Subcutaneous abdominal adipose tissue (tissue), 5 donors: ENCODE results near the gene LSM12.
"Not testable (repeated sequence)": the region's sequence is repeated elsewhere in the genome, so short reads cannot be mapped to it uniquely, and the experiment has no call there.

Source experiments
- H3K27ac ChIP-seq: one replicate; pipeline ENCODE4 v1.7.0; 2013; ENCODE audit warnings: low read depth, mild to moderate bottlenecking, inconsistent platforms, low read length, moderate library complexity
- H3K27me3 ChIP-seq, 5 donors: one replicate each; pipeline ENCODE4 v1.7.0; 2013; ENCODE audit warnings: low read length in 5 of 5, inconsistent platforms in 1 of 5; ENCODE audit not compliant: control insufficient read depth in 5 of 5, insufficient read depth in 4 of 5
- H3K36me3 ChIP-seq, 5 donors: one replicate each; pipeline ENCODE4 v1.7.0; 2013; ENCODE audit warnings: low read length in 5 of 5; ENCODE audit not compliant: control insufficient read depth in 5 of 5, insufficient read depth in 5 of 5
- H3K4me1 ChIP-seq, 5 donors: one replicate each; pipeline ENCODE4 v1.7.0; 2013; ENCODE audit warnings: low read length in 5 of 5, mild to moderate bottlenecking in 3 of 5, moderate library complexity in 1 of 5; ENCODE audit not compliant: control insufficient read depth in 5 of 5, insufficient read depth in 5 of 5
- H3K4me3 ChIP-seq, 5 donors: one replicate each; pipeline ENCODE4 v1.7.0; 2013; ENCODE audit warnings: low read length in 5 of 5, low read depth in 1 of 5
- H3K9ac ChIP-seq, 5 donors: one replicate each; pipeline ENCODE4 v1.7.0; 2013; ENCODE audit warnings: low read length in 5 of 5, mild to moderate bottlenecking in 4 of 5, moderate library complexity in 3 of 5
- H3K9me3 ChIP-seq, 5 donors: one replicate each; pipeline ENCODE4 v1.7.0; 2013; ENCODE audit warnings: low read length in 5 of 5; ENCODE audit not compliant: control insufficient read depth in 5 of 5
- donor health status: healthy.
- donor health status: healthy.
- donor health status: healthy.
- donor health status: healthy.
- donor health status: healthy.

Gene LSM12

DNA sequence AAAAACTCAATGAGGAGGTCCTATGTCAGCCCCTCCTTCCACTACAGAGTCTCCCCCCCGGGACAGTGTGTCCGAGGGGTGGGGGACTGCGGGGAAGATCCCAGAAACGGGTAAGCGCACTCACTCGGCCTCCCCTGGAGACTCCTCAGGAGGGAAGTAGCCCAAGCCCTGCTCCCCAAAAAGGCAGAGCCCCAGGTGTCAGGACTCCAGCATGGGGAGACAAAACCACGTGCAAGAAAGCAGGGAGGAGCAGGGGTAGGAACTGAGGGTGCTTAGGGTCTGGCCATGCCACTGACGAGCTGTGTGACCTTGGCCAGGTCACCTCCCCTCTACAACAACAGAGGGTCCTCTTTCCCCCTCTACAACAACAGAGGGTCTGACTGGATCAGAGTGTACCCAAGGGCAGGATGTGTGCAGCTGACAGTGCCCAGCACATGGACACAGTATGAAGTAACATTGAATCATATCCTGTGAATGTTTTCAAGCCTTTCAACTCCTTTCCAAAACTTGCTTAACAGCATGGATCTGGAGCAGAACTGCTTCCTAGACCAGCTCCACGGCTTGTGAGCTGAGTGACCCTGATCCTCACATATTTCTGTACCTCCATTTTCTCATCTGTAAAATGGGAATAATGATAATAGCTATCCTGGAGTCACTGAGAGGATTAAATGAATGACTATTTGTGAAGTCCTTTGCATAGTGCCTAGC is 64.2 kb downstream of the LSM12 start:
- Histone ChIP-seq H3K9ac (no peak overlapping the region), H3K27me3 (peaks cover 20 to 42% (median 30%) of the 10 kb centered on the region in 5 donors), H3K4me1 (peaks cover 2 to 28% (median 24%) of the 10 kb centered on the region in 5 donors), H3K9me3 (no peaks in the 10 kb centered on the region), H3K36me3 (no peaks in the 10 kb centered on the region), H3K27ac (no peak overlapping the region), H3K4me3 (no peak overlapping the region)

DNA sequence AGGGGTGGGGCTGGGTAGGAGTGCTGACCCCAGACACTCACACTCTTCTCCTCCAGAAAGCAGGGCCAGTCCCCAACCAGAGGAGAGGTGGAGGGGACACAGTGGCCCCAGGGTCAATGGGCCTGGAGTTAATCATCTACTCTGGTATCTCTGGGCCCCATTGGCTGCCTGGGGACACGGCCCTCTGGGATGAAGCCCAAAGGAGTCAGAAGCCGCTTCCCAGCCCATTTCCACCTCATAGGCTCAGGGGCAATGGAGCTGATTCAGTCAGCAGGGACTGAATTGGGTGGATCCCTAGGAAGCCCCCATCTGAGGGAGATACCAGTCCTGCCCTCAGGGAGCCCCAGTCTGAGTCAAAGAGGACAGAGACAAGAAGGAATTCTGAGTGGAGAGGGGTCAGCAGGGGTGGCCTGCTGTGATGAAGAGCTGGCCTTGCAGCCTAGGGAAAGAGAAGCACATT is 65.0 kb downstream of the LSM12 start:
- Histone ChIP-seq H3K27me3 (peaks cover 16 to 42% (median 27%) of the 10 kb centered on the region in 5 donors), H3K27ac (no peak overlapping the region), H3K36me3 (no peaks in the 10 kb centered on the region), H3K9ac (no peak overlapping the region), H3K4me1 (peaks cover 0 to 21% (median 18%) of the 10 kb centered on the region in 5 donors), H3K4me3 (no peak overlapping the region), H3K9me3 (no peaks in the 10 kb centered on the region)

DNA sequence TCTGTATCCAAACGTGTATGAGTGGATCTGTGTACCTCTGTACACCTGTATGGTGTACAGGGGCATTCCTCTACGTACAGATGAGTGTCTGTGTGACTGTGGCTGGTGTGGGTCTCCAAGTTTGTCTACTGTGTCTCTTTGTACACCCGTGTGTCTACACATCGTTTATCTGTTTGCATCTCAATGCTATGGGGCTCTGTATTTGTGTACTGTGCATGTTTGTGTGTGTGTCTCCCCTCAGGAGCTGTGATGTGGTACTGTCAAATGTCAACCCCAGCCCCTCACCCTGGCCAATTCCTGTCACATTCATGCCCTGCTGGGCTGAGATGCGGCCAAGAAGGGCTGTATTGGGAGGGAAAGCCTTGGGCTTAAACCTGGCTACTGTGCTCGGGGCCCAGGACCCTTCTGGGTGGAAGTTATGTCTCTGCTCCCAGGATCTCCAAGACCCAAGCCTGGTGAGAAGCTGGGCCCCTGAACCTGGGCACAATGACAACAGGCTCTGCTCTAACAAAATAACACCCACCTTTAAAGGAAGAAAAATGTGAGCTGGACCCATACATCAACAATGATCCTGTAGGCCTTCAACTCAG is 65.5 kb downstream of the LSM12 start:
- H3K9ac ChIP-seq, result no peak overlapping the region
- no peak overlapping the region for H3K4me3 ChIP-seq
- peaks cover 13 to 43% (median 22%) of the 10 kb centered on the region in 5 donors for H3K27me3 ChIP-seq
- peaks cover 0 to 16% (median 13%) of the 10 kb centered on the region in 5 donors for H3K4me1 ChIP-seq
- H3K9me3 ChIP-seq, result no peaks in the 10 kb centered on the region
- no peaks in the 10 kb centered on the region for H3K36me3 ChIP-seq
- no peak overlapping the region for H3K27ac ChIP-seq

DNA sequence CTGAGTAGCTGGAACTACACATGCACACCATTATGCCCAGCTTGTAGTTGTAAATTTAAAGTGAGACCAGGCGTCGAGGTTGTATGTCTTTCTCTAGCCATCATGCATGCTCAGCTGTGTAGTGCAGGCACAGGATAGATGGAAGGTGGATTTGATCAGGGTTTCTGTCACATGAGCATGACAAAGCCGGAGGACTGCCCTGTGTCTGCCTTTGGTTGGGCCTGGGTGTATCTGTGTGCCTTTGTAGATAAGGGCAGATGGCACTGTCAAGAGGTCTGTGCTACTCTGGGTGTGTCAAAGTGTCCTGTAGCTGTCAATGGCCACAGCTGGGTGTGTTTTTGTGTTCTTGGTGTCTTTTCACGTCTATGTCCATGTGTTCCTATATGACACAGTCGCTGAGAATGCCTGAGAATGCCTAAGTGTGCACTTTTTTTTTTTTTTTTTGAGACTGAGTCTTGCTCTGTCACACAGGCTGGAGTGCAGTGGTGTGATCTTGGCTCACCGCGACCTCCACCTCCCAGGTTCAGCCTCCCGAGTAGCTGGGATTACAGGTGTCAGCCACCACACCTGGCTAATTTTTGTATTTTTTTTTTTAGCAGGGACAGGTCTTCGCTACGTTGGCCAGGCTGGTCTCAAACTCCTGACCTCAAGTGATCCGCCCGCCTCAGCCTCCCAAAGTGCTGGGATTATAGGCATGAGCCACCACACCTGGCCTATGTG is 66.2 kb downstream of the LSM12 start:
- Histone ChIP-seq H3K4me3 (no peak overlapping the region), H3K27me3 (peaks cover 9 to 39% (median 15%) of the 10 kb centered on the region in 5 donors), H3K27ac (no peak overlapping the region), H3K4me1 (peaks cover 0 to 9% (median 6%) of the 10 kb centered on the region in 5 donors), H3K9ac (no peak overlapping the region), H3K9me3 (no peaks in the 10 kb centered on the region), H3K36me3 (no peaks in the 10 kb centered on the region)

DNA sequence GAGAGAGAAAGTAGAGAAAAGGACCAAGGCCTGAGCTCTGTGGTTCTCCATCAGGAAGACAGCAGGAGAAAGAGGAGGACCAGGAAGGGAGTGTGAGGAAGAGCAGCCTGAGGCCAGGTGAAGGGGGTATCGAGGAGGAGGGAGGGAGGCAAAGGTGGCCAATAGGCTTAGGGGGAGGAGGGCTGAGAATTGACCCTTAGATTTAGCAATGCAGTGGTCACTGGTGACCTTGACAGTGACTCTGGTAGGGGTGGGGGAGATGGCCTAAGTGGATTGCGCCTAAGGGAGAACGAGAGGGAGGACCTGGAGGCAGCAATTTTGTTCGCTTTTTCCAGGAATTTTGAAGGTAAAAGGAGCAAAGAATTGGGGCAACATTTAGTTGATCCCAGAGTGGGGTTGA is 67.4 kb downstream of the LSM12 start:
- no peaks in the 10 kb centered on the region for H3K9me3 ChIP-seq
- H3K4me3 ChIP-seq, result no peak overlapping the region
- no peak overlapping the region for H3K27ac ChIP-seq
- peak overlapping the region in 1 of 5 donors; percentile 37 for H3K9ac ChIP-seq
- peaks cover 5 to 40% (median 13%) of the 10 kb centered on the region in 5 donors for H3K27me3 ChIP-seq
- no peaks in the 10 kb centered on the region for H3K36me3 ChIP-seq
- H3K4me1 ChIP-seq, result peaks cover 0 to 10% (median 8%) of the 10 kb centered on the region in 5 donors

DNA sequence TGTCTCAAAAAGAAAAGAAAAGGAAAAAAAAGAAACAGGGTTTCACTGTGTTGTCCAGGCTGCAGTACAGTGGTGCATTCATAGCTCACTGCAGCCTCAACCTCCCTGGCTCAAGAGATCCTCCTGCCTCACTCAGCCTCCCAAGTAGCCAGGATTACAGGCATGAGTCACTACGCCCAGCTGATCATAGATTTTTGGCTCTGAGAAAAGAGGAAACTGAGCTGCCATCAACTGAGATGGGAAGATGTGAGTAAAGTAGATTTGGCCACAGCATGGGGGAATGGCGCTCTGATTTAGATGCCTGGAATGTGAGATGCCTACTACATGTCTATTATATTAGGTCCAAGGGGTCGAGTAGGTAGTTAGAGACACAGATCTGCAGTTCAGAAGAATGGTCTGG is 67.9 kb downstream of the LSM12 start:
- H3K27me3 ChIP-seq, result peaks cover 5 to 35% (median 13%) of the 10 kb centered on the region in 5 donors

DNA sequence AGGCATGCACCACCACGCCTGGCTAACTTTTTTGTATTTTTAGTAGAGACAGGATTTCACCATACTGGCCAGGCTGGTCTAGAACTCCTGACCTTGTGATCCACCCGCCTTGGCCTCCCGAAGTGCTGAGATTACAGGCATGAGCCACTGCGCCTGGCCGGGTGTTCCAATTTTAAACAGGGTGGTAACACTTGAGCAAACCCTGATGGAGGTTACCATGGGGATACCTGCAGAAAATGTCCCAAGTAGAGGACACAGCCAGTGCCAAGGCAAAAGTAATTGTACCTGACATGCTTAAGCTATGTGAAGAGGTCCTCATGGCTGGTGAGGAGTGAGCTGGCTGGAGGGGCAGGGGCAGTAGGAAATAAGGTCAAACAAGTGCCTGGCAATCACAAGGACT is 69.3 kb downstream of the LSM12 start:
- peaks cover 5 to 30% (median 11%) of the 10 kb centered on the region in 5 donors for H3K27me3 ChIP-seq
- H3K27ac ChIP-seq, H3K4me3 ChIP-seq, H3K9ac ChIP-seq, H3K4me1 ChIP-seq, H3K36me3 ChIP-seq, H3K9me3 ChIP-seq: not testable (repeated sequence)

More for the DNA sequence above, 67.9 kb downstream of the LSM12 start:
- no peak overlapping the region for H3K27ac ChIP-seq
- no peak overlapping the region for H3K9ac ChIP-seq
- H3K9me3 ChIP-seq, result no peaks in the 10 kb centered on the region
- no peak overlapping the region for H3K4me3 ChIP-seq
- peaks cover 0 to 10% (median 8%) of the 10 kb centered on the region in 5 donors for H3K4me1 ChIP-seq
- H3K36me3 ChIP-seq, result no peaks in the 10 kb centered on the region

DNA sequence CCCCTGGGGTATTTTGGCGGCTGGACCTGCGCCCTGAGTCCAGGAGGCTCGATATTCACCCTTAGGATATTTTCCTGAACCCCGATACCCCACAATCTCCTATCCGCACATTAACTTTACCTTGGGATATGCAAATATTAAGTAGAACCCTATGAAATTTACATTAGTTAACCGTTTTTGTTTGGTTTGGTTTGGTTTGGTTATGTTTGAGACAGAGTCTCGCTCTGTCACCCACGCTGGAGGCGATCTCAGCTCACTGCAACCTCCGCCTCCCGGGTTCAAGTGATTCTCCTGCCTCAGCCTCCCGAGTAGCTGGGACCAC is 71.4 kb downstream of the LSM12 start:
- no peaks in the 10 kb centered on the region for H3K9me3 ChIP-seq
- no peak overlapping the region for H3K4me3 ChIP-seq
- peak overlapping the region in 1 of 5 donors; percentile 52 for H3K9ac ChIP-seq
- H3K4me1 ChIP-seq, result peaks cover 0 to 10% (median 8%) of the 10 kb centered on the region in 5 donors
- no peaks in the 10 kb centered on the region for H3K36me3 ChIP-seq
- H3K27ac ChIP-seq, result no peak overlapping the region
- peaks cover 4 to 20% (median 9%) of the 10 kb centered on the region in 5 donors for H3K27me3 ChIP-seq

DNA sequence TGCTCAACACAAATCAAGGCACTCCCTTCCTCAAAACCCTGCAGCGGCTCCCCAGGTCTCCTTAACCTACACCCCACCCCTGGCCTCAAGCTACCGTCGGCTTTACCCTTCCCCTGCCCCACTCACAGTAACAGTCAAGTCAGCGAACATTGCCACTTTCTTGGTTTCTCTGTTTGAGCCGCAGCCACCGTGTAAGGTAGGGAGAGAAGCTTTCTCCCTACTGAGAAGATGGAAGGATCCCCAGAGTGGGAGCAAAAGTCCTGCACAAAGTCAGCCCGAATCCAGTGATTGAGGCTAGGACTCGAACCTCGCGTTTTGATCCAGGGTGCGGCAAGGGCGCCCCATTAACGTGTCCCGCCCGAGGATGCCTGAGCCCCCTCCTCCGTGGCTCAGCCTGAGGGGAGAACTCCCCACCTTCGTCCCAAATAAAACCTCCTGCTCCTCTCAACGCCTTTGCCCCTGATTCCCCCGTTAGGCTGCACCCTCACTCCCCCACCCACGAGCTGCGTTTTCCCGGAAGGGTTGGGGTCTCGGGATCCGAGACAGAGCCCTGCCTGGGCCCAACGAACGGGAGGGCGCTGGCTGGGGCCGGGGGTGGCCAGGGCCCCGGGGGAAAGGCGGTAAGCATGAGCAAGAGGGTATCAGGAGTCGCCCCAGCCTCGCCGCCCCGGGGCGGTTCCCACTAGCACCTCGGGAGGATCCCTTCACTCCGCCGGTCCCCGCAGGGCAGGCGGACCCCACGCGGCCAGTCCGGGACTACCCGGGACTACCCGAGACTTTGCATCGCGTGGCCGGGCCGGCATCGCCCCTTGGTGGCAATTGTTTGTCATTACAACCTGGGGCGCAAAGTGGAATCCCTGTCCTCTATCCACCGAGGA is 72.0 kb downstream of the LSM12 start:
- Histone ChIP-seq H3K9ac (peak overlapping the region in 2 of 5 donors; percentile 23 to 52), H3K36me3 (no peaks in the 10 kb centered on the region), H3K4me1 (peaks cover 0 to 10% (median 8%) of the 10 kb centered on the region in 5 donors), H3K27me3 (peaks cover 4 to 20% (median 9%) of the 10 kb centered on the region in 5 donors), H3K9me3 (no peaks in the 10 kb centered on the region), H3K4me3 (peak overlapping the region in 2 of 5 donors; percentile 29 to 44), H3K27ac (no peak overlapping the region)
